GM23338 (cell line): ENCODE data around the gene CFAP90. TPM values are rescaled to one million over a fixed set of nuclear protein-coding genes. Genes with fewer than 3 reads are reported as not detected.

Source experiments
- ATAC-seq: fragments of 200-7000 bp; cut with Tn5 transposase; 3 replicates; pipeline ENCODE4 v1.9.1; 2020
- DNase-seq: peaks from one replicate; pipeline ENCODE4 v3.0.0-alpha.2; 2015; ENCODE audit warnings: low spot score
- H2AFZ ChIP-seq: fragments of 200-600 bp; sonication (generic); 2 replicates; pipeline ENCODE4 v1.8.0; 2016; ENCODE audit warnings: antibody characterized with exemption, mild to moderate bottlenecking, moderate library complexity
- H3F3A ChIP-seq: fragments of 200-600 bp; sonication (generic); replicated peaks from 2 replicates; pipeline ENCODE4 v1.8.0; 2017; ENCODE audit warnings: antibody characterized with exemption, mixed run types, low read depth
- H3K27ac ChIP-seq: fragments of 200-600 bp; sonication (generic); 2 replicates; pipeline ENCODE4 v1.6.1; 2016; ENCODE audit warnings: low read depth
- H3K27me3 ChIP-seq: fragments of 200-600 bp; sonication (generic); 2 replicates; pipeline ENCODE4 v1.8.0; 2016; ENCODE audit warnings: mild to moderate bottlenecking, mixed run types, moderate library complexity; ENCODE audit not compliant: insufficient read depth
- H3K36me3 ChIP-seq: fragments of 200-600 bp; sonication (generic); 2 replicates; pipeline ENCODE4 v1.8.0; 2016; ENCODE audit warnings: mild to moderate bottlenecking; ENCODE audit not compliant: insufficient read depth
- H3K4me1 ChIP-seq: fragments of 200-600 bp; sonication (generic); 2 replicates; pipeline ENCODE4 v1.8.0; 2016; ENCODE audit warnings: mild to moderate bottlenecking, moderate library complexity; ENCODE audit not compliant: insufficient read depth
- H3K4me2 ChIP-seq: fragments of 200-600 bp; sonication (generic); 2 replicates; pipeline ENCODE4 v1.7.1; 2017; ENCODE audit warnings: mixed run types
- H3K4me3 ChIP-seq: fragments of 200-600 bp; sonication (generic); 2 replicates; pipeline ENCODE4 v1.6.1; 2016; ENCODE audit warnings: mixed run types
- H3K79me2 ChIP-seq: fragments of 200-600 bp; sonication (generic); replicated peaks from 2 replicates; pipeline ENCODE4 v1.8.0; 2017; ENCODE audit warnings: mild to moderate bottlenecking; ENCODE audit not compliant: insufficient read depth
- H3K9me2 ChIP-seq: fragments of 200-600 bp; sonication (generic); 2 replicates; pipeline ENCODE4 v1.8.0; 2017; ENCODE audit not compliant: insufficient read depth
- H4K20me1 ChIP-seq: fragments of 200-600 bp; sonication (generic); replicated peaks from 2 replicates; pipeline ENCODE4 v1.8.0; 2017; ENCODE audit warnings: mild to moderate bottlenecking; ENCODE audit not compliant: insufficient read depth
- H3K27ac Mint-ChIP-seq: 2 replicates; pipeline ENCODE4 v1.8.0; 2020; ENCODE audit warnings: inconsistent platforms, mild to moderate bottlenecking, moderate library complexity, mixed read lengths
- H3K27me3 Mint-ChIP-seq: 3 replicates; pipeline ENCODE4 v1.8.0; 2022; ENCODE audit warnings: low read depth, mild to moderate bottlenecking, moderate library complexity, mixed read lengths, inconsistent platforms; ENCODE audit not compliant: insufficient read depth, poor library complexity
- H3K36me3 Mint-ChIP-seq: 3 replicates; pipeline ENCODE4 v1.8.0; 2021; ENCODE audit warnings: low read depth, mild to moderate bottlenecking, inconsistent platforms, moderate library complexity, mixed read lengths
- H3K4me1 Mint-ChIP-seq: 3 replicates; pipeline ENCODE4 v1.8.0; 2020; ENCODE audit warnings: mild to moderate bottlenecking, inconsistent platforms, mixed read lengths
- H3K4me3 Mint-ChIP-seq: 3 replicates; pipeline ENCODE4 v1.8.0; 2021; ENCODE audit warnings: moderate library complexity, mild to moderate bottlenecking, inconsistent platforms, mixed read lengths
- H3K9me3 Mint-ChIP-seq: 3 replicates; pipeline ENCODE4 v1.8.0; 2020; ENCODE audit warnings: moderate library complexity, mild to moderate bottlenecking, inconsistent platforms, mixed read lengths
- CREB1 ChIP-seq: fragments of 250-450 bp; sonication (Bioruptor Pico); IDR thresholded peaks from 2 replicates; pipeline ENCODE4 v1.5.0; 2020; ENCODE audit warnings: low read depth, mild to moderate bottlenecking, moderate library complexity
- CTCF ChIP-seq, 2 experiments: fragments of 200-600 bp in 1 of 2; sonication (generic) in 1 of 2; conservative IDR thresholded peaks; 2 replicates each; pipeline versions ENCODE4 v1.5.1 to v1.6.1; 2016 to 2017; ENCODE audit warnings: antibody characterized with exemption in 2 of 2, low read depth in 2 of 2, mild to moderate bottlenecking in 2 of 2, moderate library complexity in 1 of 2
- ETS1 ChIP-seq: IDR thresholded peaks from 2 replicates; pipeline ENCODE4 v1.6.1; 2016; ENCODE audit warnings: antibody characterized with exemption
- EZH2 ChIP-seq: fragments of 200-600 bp; sonication (generic); IDR thresholded peaks from one replicate; pipeline ENCODE4 v1.8.0; 2017; ENCODE audit warnings: antibody characterized with exemption, mild to moderate bottlenecking, low read depth; ENCODE audit not compliant: unreplicated experiment
- EZH2phosphoT487 ChIP-seq: fragments of 200-600 bp; sonication (generic); IDR thresholded peaks from one replicate; pipeline ENCODE4 v1.8.1; 2018; ENCODE audit warnings: antibody characterized with exemption; ENCODE audit not compliant: unreplicated experiment
- JUNB ChIP-seq: IDR thresholded peaks from one replicate; pipeline ENCODE4 v1.6.1; 2016; ENCODE audit warnings: antibody characterized with exemption; ENCODE audit not compliant: unreplicated experiment
- NANOG ChIP-seq: IDR thresholded peaks from 2 replicates; pipeline ENCODE4 v1.6.1; 2016; ENCODE audit warnings: antibody characterized with exemption, borderline replicate concordance
- POLR2AphosphoS5 ChIP-seq: IDR thresholded peaks from 2 replicates; pipeline ENCODE4 v1.6.1; 2016; ENCODE audit warnings: antibody characterized with exemption, low read depth
- REST ChIP-seq: IDR thresholded peaks from one replicate; pipeline ENCODE4 v1.6.1; 2018; ENCODE audit warnings: antibody characterized with exemption; ENCODE audit not compliant: unreplicated experiment
- STAT1 ChIP-seq: IDR thresholded peaks from one replicate; pipeline ENCODE4 v1.6.1; 2016; ENCODE audit warnings: antibody characterized with exemption; ENCODE audit not compliant: unreplicated experiment
- ZNF114 ChIP-seq: fragments of 250-450 bp; sonication (Bioruptor Pico); IDR thresholded peaks from 2 replicates; pipeline ENCODE4 v1.5.0; 2020; ENCODE audit warnings: mild to moderate bottlenecking, moderate library complexity
- ZNF331 ChIP-seq: fragments of 250-450 bp; sonication (Bioruptor Pico); IDR thresholded peaks from 2 replicates; pipeline ENCODE4 v1.5.0; 2020; ENCODE audit warnings: low read depth, mild to moderate bottlenecking, moderate library complexity
- ZNF462 ChIP-seq: fragments of 250-450 bp; sonication (Bioruptor Pico); IDR thresholded peaks from 2 replicates; pipeline ENCODE4 v1.5.0; 2020; ENCODE audit warnings: mild to moderate bottlenecking, moderate library complexity
- polyA plus RNA-seq: library from polyadenylated mRNA; unstranded; fragments of >200 nt; fragmentation: Nextera tagmentation; extraction: Ambion mirVana; gene quantifications from 2 replicates; pipeline ENCODE4 v1.2.1, GENCODE V29; 2016
- total RNA-seq: library from RNA; depleted of rRNA; stranded (reverse); fragments of >200 nt; shearing (Covaris generic); gene quantifications from 2 replicates; pipeline ENCODE4 v1.2.3, GENCODE V29; 2014

Gene CFAP90
- total and polyA plus RNA-seq, 2 experiments from 2014 or later, result 0.10 to 1.0 TPM

- H3K79me2 ChIP-seq, result no peaks in the 10 kb centered on the region
- H3K27ac ChIP-seq, result no peak overlapping the region; the same call in 1 of the 2 replicates
- Mint-ChIP-seq H3K36me3 (peaks cover 24% of the 10 kb centered on the region), H3K9me3 (no peaks in the 10 kb centered on the region), H3K4me3 (no peak overlapping the region), H3K27ac (no peak overlapping the region), H3K4me1 (no peaks in the 10 kb centered on the region), H3K27me3 (peaks cover 1% of the 10 kb centered on the region)
- H4K20me1 ChIP-seq, result no peaks in the 10 kb centered on the region
- no peaks in the 10 kb centered on the region; the same call in 1 of the 2 replicates for H3K36me3 ChIP-seq
- H3F3A ChIP-seq, result 0 out of 2 replicates have a peak, but pooled peaks cover 6% of the 10 kb centered on the region
- no peaks in the 10 kb centered on the region for H3K4me1 ChIP-seq
- no peak for ATAC-seq
- no peak overlapping the region for H3K4me2 ChIP-seq
- no peak overlapping the region for H3K4me3 ChIP-seq
- no peak overlapping the region for H2AFZ ChIP-seq
- TF ChIP-seq STAT1 (no peak), CTCF (conservative IDR thresholded peaks at IDR 0.05; ENCODE audit: low read depth in 2 of 2) (no peak), JUNB (no peak), EZH2phosphoT487 (no peak), POLR2AphosphoS5 (no peak), ZNF462 (CRISPR knock-in tag) (no peak), ZNF114 (CRISPR knock-in tag) (no peak), ETS1 (no peak), CREB1 (CRISPR knock-in tag) (no peak), NANOG (no peak), ZNF331 (CRISPR knock-in tag) (no peak), REST (no peak), EZH2 (no peak)
- no peaks in the 10 kb centered on the region for H3K9me2 ChIP-seq
- DNase-seq, result no peak
- H3K27me3 ChIP-seq, result no peaks in the 10 kb centered on the region
Measured at GRCh38 chr5:7827610-7828009, 23.3 kb downstream of the CFAP90 start.
